GM12878 (cell line): ENCODE results near the gene CD52. TPM values are rescaled to one million over a fixed set of nuclear protein-coding genes. Genes with fewer than 3 reads are reported as not detected.

Experiments used
- ATAC-seq: fragments of 200-7000 bp; cut with Tn5 transposase; 3 replicates; pipeline ENCODE4 v1.9.1; 2020; ENCODE audit warnings: mild to moderate bottlenecking, moderate library complexity
- BruUV-seq: library from RNA; stranded (reverse); fragments of 400-500 nt; replicated peaks from 2 replicates; lab custom pipeline; 2021; lab: Mats Ljungman, UMichigan
- CTCF ChIA-PET: fragments of 300-600 bp; sonication (Branson Sonifier 250); formaldehyde crosslinking; extraction: SDS; loops from one replicate; lab custom pipeline; 2021; ENCODE audit warnings: inconsistent platforms; lab: Yijun Ruan, JAX
- POLR2A ChIA-PET: fragments of 350-600 bp; formaldehyde crosslinking; extraction: SDS; loops from one replicate; lab custom pipeline; 2021; ENCODE audit warnings: inconsistent platforms; lab: Charles Lee
- RAD21 ChIA-PET: fragments of 300-600 bp; sonication (Branson Sonifier 250); formaldehyde crosslinking; loops from one replicate; lab custom pipeline; 2023; ENCODE audit warnings: antibody characterized with exemption; ENCODE audit not compliant: unreplicated experiment; lab: Charles Lee
- SMC1A ChIA-PET: fragments of 300-600 bp; sonication (Branson Sonifier 250); formaldehyde crosslinking; loops from one replicate; lab custom pipeline; 2023; ENCODE audit not compliant: unreplicated experiment, uncharacterized antibody; lab: Charles Lee
- DNase-seq: peaks from one replicate; pipeline ENCODE4 v3.0.0-alpha.2; 2011; ENCODE audit warnings: low read depth, low spot score
- FAIRE-seq: peaks from 3 replicates; lab custom pipeline; 2011; peaks lifted over from hg19 to GRCh38; lab: Jason Lieb, UNC
- H2AFZ ChIP-seq: 2 replicates; pipeline ENCODE4 v1.6.0; 2011; ENCODE audit warnings: low read depth, low read length, control low read depth; ENCODE audit not compliant: control insufficient read depth
- H3K27ac ChIP-seq: 2 replicates; pipeline ENCODE4 v1.5.1; 2011; ENCODE audit warnings: control low read depth; ENCODE audit not compliant: control insufficient read depth, insufficient read depth
- H3K27me3 ChIP-seq, 2 experiments: replicated peaks in 1 of 2; 2 replicates each; pipeline versions ENCODE4 v1.6.0 to v1.6.1; 2011; ENCODE audit warnings: low read length in 1 of 2; ENCODE audit not compliant: control insufficient read depth in 2 of 2, insufficient read depth in 2 of 2
- H3K36me3 ChIP-seq, 2 experiments: 2 replicates each; pipeline ENCODE4 v1.5.1; 2011; ENCODE audit warnings: low read length in 1 of 2; ENCODE audit not compliant: control insufficient read depth in 2 of 2, insufficient read depth in 2 of 2
- H3K4me1 ChIP-seq: 2 replicates; pipeline ENCODE4 v1.6.1; 2011; ENCODE audit warnings: mild to moderate bottlenecking, low read length, moderate library complexity, mixed read lengths; ENCODE audit not compliant: control insufficient read depth, insufficient read depth
- H3K4me2 ChIP-seq: 2 replicates; pipeline ENCODE4 v1.6.0; 2011; ENCODE audit warnings: control low read depth; ENCODE audit not compliant: control insufficient read depth, insufficient read depth
- H3K4me3 ChIP-seq: fragments of 200-600 bp; sonication (generic); 2 replicates; pipeline ENCODE4 v1.5.1; 2016
- H3K79me2 ChIP-seq: 2 replicates; pipeline ENCODE4 v1.6.0; 2011; ENCODE audit warnings: low read length; ENCODE audit not compliant: control insufficient read depth, insufficient read depth
- H3K9ac ChIP-seq: 2 replicates; pipeline ENCODE4 v1.8.0; 2011; ENCODE audit warnings: low read length, control low read depth, mixed read lengths; ENCODE audit not compliant: control insufficient read depth, insufficient read depth
- H3K9me3 ChIP-seq: replicated peaks from 3 replicates; pipeline ENCODE4 v1.5.1; 2011; ENCODE audit warnings: mild to moderate bottlenecking, low read length; ENCODE audit not compliant: control insufficient read depth, insufficient read depth
- H4K20me1 ChIP-seq: 2 replicates; pipeline ENCODE4 v1.6.0; 2011; ENCODE audit not compliant: control insufficient read depth, insufficient read depth
- KLF5 ChIP-seq: fragments of 450-650 bp; IDR thresholded peaks from 2 replicates; pipeline ENCODE4 v1.6.1; 2014; ENCODE audit warnings: mild to moderate bottlenecking; ENCODE audit not compliant: partially characterized antibody
- MEF2A ChIP-seq: IDR thresholded peaks from 2 replicates; pipeline ENCODE4 v1.6.1; 2011; ENCODE audit warnings: low read depth, mild to moderate bottlenecking, low read length, moderate library complexity; ENCODE audit not compliant: insufficient read depth
- NR2F1 ChIP-seq: fragments of 450-650 bp; conservative IDR thresholded peaks from 2 replicates; pipeline ENCODE4 v1.6.1; 2017; ENCODE audit warnings: mild to moderate bottlenecking
- POLR2AphosphoS5 ChIP-seq: IDR thresholded peaks from 2 replicates; pipeline ENCODE4 v1.6.1; 2011; ENCODE audit warnings: mild to moderate bottlenecking, low read length, inconsistent platforms
- SP1 ChIP-seq: IDR thresholded peaks from one replicate; pipeline ENCODE4 v1.6.1; 2011; ENCODE audit warnings: low read depth, low read length
- TCF3 ChIP-seq: IDR thresholded peaks from 2 replicates; pipeline ENCODE4 v1.6.1; 2012; ENCODE audit warnings: low read depth, mild to moderate bottlenecking, low read length, borderline replicate concordance; ENCODE audit not compliant: insufficient read depth
- WGBS: methylation state at CpG from one replicate; pipeline ENCODE4 v1.1.6; 2016; ENCODE audit warnings: low lambda C conversion rate; ENCODE audit not compliant: insufficient replicate concordance, insufficient coverage; ENCODE audit errors: missing lambda C conversion rate; 5-methylcytosine and 5-hydroxymethylcytosine counted together
- in situ Hi-C: fragments of 300-500 bp; cut with MboI; formaldehyde crosslinking; loops from 9 replicates; pipeline ENCODE4 v1.14.3; 2018; ENCODE audit warnings: mixed read lengths
- intact Hi-C: fragments of 100-400 bp; cut with micrococcal nuclease; formaldehyde crosslinking; loops from one replicate; pipeline ENCODE4 v1.14.2; 2022; ENCODE audit not compliant: unreplicated experiment
- polyA plus RNA-seq, 11 experiments: library from polyadenylated mRNA; depleted of rRNA in 4 of 11; unstranded in 6 of 11; stranded (reverse) in 5 of 11; fragments of >200 nt; fragmentation: Nextera tagmentation in 4 of 11; fragmentation: Illumina TruSeq in 1 of 11; extraction: Ambion mirVana in 4 of 11; extraction: Trizol in 1 of 11; gene quantifications; 1 replicate in 1 of 11; 2 replicates in 10 of 11; pipeline versions ENCODE4 v1.2.1 to v1.2.3, GENCODE V29; 2011 to 2016; ENCODE audit warnings: inconsistent platforms in 2 of 11, missing spikeins in 2 of 11, low read depth in 1 of 11
- total RNA-seq, 4 experiments: library from RNA; depleted of rRNA in 3 of 4; stranded (reverse); fragments of >200 nt in 3 of 4; fragmentation: Illumina TruSeq in 1 of 4; extraction: Trizol in 1 of 4; gene quantifications; 2 replicates each; pipeline versions ENCODE4 v1.2.1 to v1.2.3, GENCODE V29; 2013 to 2021
- TF ChIP-seq, protein P1 (sequence below): fragments of 450-650 bp; IDR thresholded peaks from 2 replicates; pipeline ENCODE4 v1.6.1; 2016; ENCODE audit warnings: mild to moderate bottlenecking, moderate library complexity, borderline replicate concordance
- TF ChIP-seq, protein P2 (sequence below): fragments of 450-650 bp; formaldehyde crosslinking; IDR thresholded peaks from 2 replicates; pipeline ENCODE4 v1.5.0; 2022; ENCODE audit warnings: mild to moderate bottlenecking, missing genetic modification characterization
- TF ChIP-seq, protein P3 (sequence below): fragments of 450-650 bp; IDR thresholded peaks from 2 replicates; pipeline ENCODE4 v1.6.1; 2017; ENCODE audit warnings: antibody characterized with exemption, mild to moderate bottlenecking, moderate library complexity

Gene CD52
- total and polyA plus RNA-seq, 10 of the 15 experiments (the other 5 are each of a cell fraction or from before 2014, with no cell fraction given), result 237 to 2,736 (median 532) TPM

DNA sequence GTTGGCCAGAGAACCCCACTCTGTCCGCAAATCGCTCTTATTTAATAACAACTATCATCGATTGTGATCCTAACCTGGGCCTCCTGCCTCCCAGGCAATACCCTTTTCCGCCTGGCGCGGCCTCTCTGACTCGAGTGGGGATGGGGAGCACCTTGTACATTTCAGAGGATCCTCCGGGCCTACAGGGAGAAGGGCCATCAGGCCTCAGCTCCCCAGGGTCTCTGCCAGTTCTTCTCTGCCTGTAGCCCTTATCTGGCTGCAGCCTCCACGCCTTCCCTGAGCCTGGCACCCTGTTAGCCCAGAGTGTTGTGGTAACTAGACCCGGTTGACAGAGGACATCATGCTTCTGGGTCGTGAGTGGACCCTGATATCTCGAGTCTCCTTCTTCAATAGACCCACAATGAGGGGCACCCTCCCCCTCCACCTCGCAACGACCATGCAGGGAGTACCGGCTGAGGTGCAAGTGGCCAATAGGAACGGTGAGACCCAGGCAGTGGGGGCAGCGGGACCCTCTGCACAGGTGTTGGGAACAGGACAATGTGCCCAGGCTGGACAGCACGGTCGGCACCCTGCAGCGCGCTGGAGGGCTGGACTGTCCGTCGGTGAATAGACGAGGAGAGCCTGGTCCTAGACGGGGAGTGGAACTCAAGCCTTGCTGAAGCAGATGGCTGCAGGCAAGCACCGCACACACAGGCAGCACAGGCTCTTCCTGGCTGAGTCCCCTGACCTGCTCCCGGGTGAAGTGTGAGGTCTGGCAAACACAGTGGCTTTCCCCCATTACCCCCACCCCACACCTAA is 43.2 kb downstream of the CD52 start (continued):
- TF ChIP-seq, protein P1, sequence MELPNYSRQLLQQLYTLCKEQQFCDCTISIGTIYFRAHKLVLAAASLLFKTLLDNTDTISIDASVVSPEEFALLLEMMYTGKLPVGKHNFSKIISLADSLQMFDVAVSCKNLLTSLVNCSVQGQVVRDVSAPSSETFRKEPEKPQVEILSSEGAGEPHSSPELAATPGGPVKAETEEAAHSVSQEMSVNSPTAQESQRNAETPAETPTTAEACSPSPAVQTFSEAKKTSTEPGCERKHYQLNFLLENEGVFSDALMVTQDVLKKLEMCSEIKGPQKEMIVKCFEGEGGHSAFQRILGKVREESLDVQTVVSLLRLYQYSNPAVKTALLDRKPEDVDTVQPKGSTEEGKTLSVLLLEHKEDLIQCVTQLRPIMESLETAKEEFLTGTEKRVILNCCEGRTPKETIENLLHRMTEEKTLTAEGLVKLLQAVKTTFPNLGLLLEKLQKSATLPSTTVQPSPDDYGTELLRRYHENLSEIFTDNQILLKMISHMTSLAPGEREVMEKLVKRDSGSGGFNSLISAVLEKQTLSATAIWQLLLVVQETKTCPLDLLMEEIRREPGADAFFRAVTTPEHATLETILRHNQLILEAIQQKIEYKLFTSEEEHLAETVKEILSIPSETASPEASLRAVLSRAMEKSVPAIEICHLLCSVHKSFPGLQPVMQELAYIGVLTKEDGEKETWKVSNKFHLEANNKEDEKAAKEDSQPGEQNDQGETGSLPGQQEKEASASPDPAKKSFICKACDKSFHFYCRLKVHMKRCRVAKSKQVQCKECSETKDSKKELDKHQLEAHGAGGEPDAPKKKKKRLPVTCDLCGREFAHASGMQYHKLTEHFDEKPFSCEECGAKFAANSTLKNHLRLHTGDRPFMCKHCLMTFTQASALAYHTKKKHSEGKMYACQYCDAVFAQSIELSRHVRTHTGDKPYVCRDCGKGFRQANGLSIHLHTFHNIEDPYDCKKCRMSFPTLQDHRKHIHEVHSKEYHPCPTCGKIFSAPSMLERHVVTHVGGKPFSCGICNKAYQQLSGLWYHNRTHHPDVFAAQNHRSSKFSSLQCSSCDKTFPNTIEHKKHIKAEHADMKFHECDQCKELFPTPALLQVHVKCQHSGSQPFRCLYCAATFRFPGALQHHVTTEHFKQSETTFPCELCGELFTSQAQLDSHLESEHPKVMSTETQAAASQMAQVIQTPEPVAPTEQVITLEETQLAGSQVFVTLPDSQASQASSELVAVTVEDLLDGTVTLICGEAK, result no peak
- no peak for TF ChIP-seq SP1

DNA sequence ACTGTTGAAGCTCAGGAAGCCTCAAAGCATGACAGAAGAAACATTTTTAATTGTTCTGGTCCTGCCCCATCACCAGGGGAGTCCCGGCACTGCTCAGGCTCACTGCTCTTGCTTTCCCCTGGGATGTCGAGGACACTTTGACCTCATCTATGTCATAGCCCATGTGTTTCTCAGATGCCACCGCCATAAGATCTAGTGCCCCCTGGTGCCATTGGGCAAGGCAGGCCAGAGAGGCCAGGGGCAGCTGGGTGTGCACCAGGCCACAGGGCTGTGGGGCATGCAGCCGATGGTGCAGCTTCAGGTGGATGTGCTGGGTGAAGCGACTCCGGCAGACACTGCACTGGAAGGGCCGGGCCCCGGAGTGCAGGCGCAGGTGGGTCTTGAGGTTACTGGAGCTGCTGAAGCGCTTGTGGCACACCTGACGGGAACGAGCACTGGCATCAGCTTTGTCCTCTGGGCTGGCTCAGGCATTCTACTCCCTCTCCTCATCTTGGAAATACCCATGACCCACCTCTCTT is 43.9 kb downstream of the CD52 start:
- Histone ChIP-seq H3K79me2 (no peaks in the 10 kb centered on the region), H2AFZ (no peak overlapping the region), H3K4me2 (no peak overlapping the region), H3K36me3 (no peaks in the 10 kb centered on the region), H3K27ac (no peak overlapping the region), H3K27me3 (peaks cover 4 to 5% of the 10 kb centered on the region in 2 experiments; a peak in 3 of 4 replicates), H3K4me3 (no peak overlapping the region), H4K20me1 (no peaks in the 10 kb centered on the region), H3K9ac (no peak overlapping the region), H3K4me1 (no peaks in the 10 kb centered on the region; the same call in 1 of the 2 replicates), H3K9me3 (no peaks in the 10 kb centered on the region)
- DNase-seq (no peak), FAIRE-seq (no peak), ATAC-seq (peak; percentile 29)
- ChIA-PET CTCF (interaction anchor here (0.6 to 5.6 kb wide), 12 partner anchors 12 to 235 kb away, joined by 3 to 89 read pairs (median 3); partner anchors contain the start of gene ZNF683), RAD21 (interaction anchor here (1.3 to 4.1 kb wide), 3 partner anchors 43 to 77 kb away, joined by 3 to 29 read pairs (median 9); partner anchors contain the start of gene CD52), SMC1A (interaction anchor here (2.1 kb wide), 1 partner anchor 77 kb away, joined by 17 read pairs; no protein-coding TSS in a partner anchor), POLR2A (no interaction called here)
- in situ Hi-C loops (no loop called here), intact Hi-C loops (loop anchor here (2.0 to 10.0 kb wide), 2 partner anchors 53 to 77 kb away; partner anchors contain the start of gene LIN28A)
- WGBS, result 68% methylated on average over 12 of the region's 12 CpGs
- BruUV-seq, result no TSS peak
- TF ChIP-seq NR2F1 (no peak), TCF3 (no peak), POLR2AphosphoS5 (no peak), KLF5 (no peak), MEF2A (no peak)
- TF ChIP-seq, protein P2, sequence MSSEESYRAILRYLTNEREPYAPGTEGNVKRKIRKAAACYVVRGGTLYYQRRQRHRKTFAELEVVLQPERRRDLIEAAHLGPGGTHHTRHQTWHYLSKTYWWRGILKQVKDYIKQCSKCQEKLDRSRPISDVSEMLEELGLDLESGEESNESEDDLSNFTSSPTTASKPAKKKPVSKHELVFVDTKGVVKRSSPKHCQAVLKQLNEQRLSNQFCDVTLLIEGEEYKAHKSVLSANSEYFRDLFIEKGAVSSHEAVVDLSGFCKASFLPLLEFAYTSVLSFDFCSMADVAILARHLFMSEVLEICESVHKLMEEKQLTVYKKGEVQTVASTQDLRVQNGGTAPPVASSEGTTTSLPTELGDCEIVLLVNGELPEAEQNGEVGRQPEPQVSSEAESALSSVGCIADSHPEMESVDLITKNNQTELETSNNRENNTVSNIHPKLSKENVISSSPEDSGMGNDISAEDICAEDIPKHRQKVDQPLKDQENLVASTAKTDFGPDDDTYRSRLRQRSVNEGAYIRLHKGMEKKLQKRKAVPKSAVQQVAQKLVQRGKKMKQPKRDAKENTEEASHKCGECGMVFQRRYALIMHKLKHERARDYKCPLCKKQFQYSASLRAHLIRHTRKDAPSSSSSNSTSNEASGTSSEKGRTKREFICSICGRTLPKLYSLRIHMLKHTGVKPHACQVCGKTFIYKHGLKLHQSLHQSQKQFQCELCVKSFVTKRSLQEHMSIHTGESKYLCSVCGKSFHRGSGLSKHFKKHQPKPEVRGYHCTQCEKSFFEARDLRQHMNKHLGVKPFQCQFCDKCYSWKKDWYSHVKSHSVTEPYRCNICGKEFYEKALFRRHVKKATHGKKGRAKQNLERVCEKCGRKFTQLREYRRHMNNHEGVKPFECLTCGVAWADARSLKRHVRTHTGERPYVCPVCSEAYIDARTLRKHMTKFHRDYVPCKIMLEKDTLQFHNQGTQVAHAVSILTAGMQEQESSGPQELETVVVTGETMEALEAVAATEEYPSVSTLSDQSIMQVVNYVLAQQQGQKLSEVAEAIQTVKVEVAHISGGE, result no peak
- TF ChIP-seq, protein P3, sequence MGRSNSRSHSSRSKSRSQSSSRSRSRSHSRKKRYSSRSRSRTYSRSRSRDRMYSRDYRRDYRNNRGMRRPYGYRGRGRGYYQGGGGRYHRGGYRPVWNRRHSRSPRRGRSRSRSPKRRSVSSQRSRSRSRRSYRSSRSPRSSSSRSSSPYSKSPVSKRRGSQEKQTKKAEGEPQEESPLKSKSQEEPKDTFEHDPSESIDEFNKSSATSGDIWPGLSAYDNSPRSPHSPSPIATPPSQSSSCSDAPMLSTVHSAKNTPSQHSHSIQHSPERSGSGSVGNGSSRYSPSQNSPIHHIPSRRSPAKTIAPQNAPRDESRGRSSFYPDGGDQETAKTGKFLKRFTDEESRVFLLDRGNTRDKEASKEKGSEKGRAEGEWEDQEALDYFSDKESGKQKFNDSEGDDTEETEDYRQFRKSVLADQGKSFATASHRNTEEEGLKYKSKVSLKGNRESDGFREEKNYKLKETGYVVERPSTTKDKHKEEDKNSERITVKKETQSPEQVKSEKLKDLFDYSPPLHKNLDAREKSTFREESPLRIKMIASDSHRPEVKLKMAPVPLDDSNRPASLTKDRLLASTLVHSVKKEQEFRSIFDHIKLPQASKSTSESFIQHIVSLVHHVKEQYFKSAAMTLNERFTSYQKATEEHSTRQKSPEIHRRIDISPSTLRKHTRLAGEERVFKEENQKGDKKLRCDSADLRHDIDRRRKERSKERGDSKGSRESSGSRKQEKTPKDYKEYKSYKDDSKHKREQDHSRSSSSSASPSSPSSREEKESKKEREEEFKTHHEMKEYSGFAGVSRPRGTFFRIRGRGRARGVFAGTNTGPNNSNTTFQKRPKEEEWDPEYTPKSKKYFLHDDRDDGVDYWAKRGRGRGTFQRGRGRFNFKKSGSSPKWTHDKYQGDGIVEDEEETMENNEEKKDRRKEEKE, result no peak
